GM23338 (cell line): Measurements from ENCODE around the gene AGPAT3. TPM values are rescaled to one million over a fixed set of nuclear protein-coding genes. Genes with fewer than 3 reads are reported as not detected.

Experiments
- CTCF ChIP-seq, 2 experiments: fragments of 200-600 bp in 1 of 2; sonication (generic) in 1 of 2; conservative IDR thresholded peaks; 2 replicates each; pipeline versions ENCODE4 v1.5.1 to v1.6.1; 2016 to 2017; ENCODE audit warnings: antibody characterized with exemption in 2 of 2, low read depth in 2 of 2, mild to moderate bottlenecking in 2 of 2, moderate library complexity in 1 of 2
- ETS1 ChIP-seq: IDR thresholded peaks from 2 replicates; pipeline ENCODE4 v1.6.1; 2016; ENCODE audit warnings: antibody characterized with exemption
- EZH2 ChIP-seq: fragments of 200-600 bp; sonication (generic); IDR thresholded peaks from one replicate; pipeline ENCODE4 v1.8.0; 2017; ENCODE audit warnings: antibody characterized with exemption, mild to moderate bottlenecking, low read depth; ENCODE audit not compliant: unreplicated experiment
- JUNB ChIP-seq: IDR thresholded peaks from one replicate; pipeline ENCODE4 v1.6.1; 2016; ENCODE audit warnings: antibody characterized with exemption; ENCODE audit not compliant: unreplicated experiment
- POLR2AphosphoS5 ChIP-seq: IDR thresholded peaks from 2 replicates; pipeline ENCODE4 v1.6.1; 2016; ENCODE audit warnings: antibody characterized with exemption, low read depth
- STAT1 ChIP-seq: IDR thresholded peaks from one replicate; pipeline ENCODE4 v1.6.1; 2016; ENCODE audit warnings: antibody characterized with exemption; ENCODE audit not compliant: unreplicated experiment
- ZNF114 ChIP-seq: fragments of 250-450 bp; sonication (Bioruptor Pico); IDR thresholded peaks from 2 replicates; pipeline ENCODE4 v1.5.0; 2020; ENCODE audit warnings: mild to moderate bottlenecking, moderate library complexity
- ZNF462 ChIP-seq: fragments of 250-450 bp; sonication (Bioruptor Pico); IDR thresholded peaks from 2 replicates; pipeline ENCODE4 v1.5.0; 2020; ENCODE audit warnings: mild to moderate bottlenecking, moderate library complexity
- polyA plus RNA-seq: library from polyadenylated mRNA; unstranded; fragments of >200 nt; fragmentation: Nextera tagmentation; extraction: Ambion mirVana; gene quantifications from 2 replicates; pipeline ENCODE4 v1.2.1, GENCODE V29; 2016
- total RNA-seq: library from RNA; depleted of rRNA; stranded (reverse); fragments of >200 nt; shearing (Covaris generic); gene quantifications from 2 replicates; pipeline ENCODE4 v1.2.3, GENCODE V29; 2014

AGPAT3 gene
- total and polyA plus RNA-seq, 2 experiments from 2014 or later = 2.1 to 6.1 TPM

- TF ChIP-seq ZNF462 = no peak
- no peak for TF ChIP-seq ETS1
- no peak for TF ChIP-seq CTCF (conservative IDR thresholded peaks at IDR 0.05; ENCODE audit: low read depth in 2 of 2)
- TF ChIP-seq ZNF114 (CRISPR knock-in tag) = no peak
- no peak for TF ChIP-seq JUNB
- TF ChIP-seq POLR2AphosphoS5 = no peak
- TF ChIP-seq STAT1 = no peak
- no peak for TF ChIP-seq EZH2
Observed at GRCh38 chr21:44018813-44019567, 154.0 kb downstream of the AGPAT3 start (continued).
